ENCODE data around the gene ABHD8.
A peak's percentile ranks its signal among the peaks of the same experiment; 100 is the strongest.

DNA sequence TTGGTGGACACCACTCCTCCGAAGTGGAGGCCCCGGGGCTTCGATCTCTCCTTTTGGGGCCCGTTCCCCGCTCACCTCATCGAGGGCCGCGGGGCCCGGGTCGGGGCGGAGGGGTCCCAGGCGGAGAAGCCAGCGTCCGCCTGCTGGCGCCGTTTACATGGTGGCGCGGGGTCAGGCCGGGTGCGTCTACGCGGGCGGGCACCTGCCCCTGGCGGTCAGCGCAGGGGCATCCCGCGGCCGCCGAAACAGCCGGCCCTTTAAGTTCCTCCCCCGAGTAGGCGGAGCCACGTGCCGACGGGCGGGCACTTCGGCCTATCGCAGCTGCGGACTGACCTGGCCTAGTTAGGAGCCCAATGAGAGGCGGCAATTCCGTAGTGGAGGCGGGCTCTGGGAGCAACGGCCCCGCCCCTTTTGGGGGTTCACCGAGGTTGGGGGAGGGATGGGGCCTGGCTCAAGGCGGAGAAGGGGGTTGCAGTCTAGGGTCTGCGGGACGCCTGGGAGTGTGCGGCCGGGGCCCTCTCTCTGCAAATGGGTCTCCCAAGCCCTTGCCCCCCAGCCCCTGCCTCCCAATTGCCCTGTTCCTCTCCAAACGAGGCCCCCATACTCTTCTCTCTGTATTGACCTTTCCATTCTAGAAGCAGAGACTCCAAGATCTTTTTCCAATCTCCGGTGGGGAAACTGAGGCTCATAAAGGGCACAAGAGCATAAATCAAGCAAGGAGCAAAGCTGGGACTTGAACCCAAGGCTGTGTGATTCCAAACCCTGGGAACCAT lies at the start of gene ABHD8:
- no peak for TF ChIP-seq EZH2 (IDR thresholded peaks at IDR 0.05; ENCODE audit: low read depth, unreplicated experiment)
- TF ChIP-seq, protein P1, sequence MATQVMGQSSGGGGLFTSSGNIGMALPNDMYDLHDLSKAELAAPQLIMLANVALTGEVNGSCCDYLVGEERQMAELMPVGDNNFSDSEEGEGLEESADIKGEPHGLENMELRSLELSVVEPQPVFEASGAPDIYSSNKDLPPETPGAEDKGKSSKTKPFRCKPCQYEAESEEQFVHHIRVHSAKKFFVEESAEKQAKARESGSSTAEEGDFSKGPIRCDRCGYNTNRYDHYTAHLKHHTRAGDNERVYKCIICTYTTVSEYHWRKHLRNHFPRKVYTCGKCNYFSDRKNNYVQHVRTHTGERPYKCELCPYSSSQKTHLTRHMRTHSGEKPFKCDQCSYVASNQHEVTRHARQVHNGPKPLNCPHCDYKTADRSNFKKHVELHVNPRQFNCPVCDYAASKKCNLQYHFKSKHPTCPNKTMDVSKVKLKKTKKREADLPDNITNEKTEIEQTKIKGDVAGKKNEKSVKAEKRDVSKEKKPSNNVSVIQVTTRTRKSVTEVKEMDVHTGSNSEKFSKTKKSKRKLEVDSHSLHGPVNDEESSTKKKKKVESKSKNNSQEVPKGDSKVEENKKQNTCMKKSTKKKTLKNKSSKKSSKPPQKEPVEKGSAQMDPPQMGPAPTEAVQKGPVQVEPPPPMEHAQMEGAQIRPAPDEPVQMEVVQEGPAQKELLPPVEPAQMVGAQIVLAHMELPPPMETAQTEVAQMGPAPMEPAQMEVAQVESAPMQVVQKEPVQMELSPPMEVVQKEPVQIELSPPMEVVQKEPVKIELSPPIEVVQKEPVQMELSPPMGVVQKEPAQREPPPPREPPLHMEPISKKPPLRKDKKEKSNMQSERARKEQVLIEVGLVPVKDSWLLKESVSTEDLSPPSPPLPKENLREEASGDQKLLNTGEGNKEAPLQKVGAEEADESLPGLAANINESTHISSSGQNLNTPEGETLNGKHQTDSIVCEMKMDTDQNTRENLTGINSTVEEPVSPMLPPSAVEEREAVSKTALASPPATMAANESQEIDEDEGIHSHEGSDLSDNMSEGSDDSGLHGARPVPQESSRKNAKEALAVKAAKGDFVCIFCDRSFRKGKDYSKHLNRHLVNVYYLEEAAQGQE (IDR thresholded peaks at IDR 0.05; ENCODE audit: unreplicated experiment): no peak
- TF ChIP-seq, protein P2, sequence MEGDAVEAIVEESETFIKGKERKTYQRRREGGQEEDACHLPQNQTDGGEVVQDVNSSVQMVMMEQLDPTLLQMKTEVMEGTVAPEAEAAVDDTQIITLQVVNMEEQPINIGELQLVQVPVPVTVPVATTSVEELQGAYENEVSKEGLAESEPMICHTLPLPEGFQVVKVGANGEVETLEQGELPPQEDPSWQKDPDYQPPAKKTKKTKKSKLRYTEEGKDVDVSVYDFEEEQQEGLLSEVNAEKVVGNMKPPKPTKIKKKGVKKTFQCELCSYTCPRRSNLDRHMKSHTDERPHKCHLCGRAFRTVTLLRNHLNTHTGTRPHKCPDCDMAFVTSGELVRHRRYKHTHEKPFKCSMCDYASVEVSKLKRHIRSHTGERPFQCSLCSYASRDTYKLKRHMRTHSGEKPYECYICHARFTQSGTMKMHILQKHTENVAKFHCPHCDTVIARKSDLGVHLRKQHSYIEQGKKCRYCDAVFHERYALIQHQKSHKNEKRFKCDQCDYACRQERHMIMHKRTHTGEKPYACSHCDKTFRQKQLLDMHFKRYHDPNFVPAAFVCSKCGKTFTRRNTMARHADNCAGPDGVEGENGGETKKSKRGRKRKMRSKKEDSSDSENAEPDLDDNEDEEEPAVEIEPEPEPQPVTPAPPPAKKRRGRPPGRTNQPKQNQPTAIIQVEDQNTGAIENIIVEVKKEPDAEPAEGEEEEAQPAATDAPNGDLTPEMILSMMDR (conservative IDR thresholded peaks at IDR 0.05; ENCODE audit: low read depth in 2 of 2): peak; percentile 34 to 40
- peak; percentile 79 for TF ChIP-seq POLR2AphosphoS5 (IDR thresholded peaks at IDR 0.05; ENCODE audit: low read depth)
- no peak for TF ChIP-seq EZH2phosphoT487 (IDR thresholded peaks at IDR 0.05; ENCODE audit: unreplicated experiment)
- no peak for TF ChIP-seq JUNB (IDR thresholded peaks at IDR 0.05; ENCODE audit: unreplicated experiment)
- TF ChIP-seq, protein P3, sequence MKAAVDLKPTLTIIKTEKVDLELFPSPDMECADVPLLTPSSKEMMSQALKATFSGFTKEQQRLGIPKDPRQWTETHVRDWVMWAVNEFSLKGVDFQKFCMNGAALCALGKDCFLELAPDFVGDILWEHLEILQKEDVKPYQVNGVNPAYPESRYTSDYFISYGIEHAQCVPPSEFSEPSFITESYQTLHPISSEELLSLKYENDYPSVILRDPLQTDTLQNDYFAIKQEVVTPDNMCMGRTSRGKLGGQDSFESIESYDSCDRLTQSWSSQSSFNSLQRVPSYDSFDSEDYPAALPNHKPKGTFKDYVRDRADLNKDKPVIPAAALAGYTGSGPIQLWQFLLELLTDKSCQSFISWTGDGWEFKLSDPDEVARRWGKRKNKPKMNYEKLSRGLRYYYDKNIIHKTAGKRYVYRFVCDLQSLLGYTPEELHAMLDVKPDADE (IDR thresholded peaks at IDR 0.05): no peak
- TF ChIP-seq CREB1 (CRISPR knock-in tag; IDR thresholded peaks at IDR 0.05; ENCODE audit: low read depth): peak; percentile 75
- no peak for TF ChIP-seq NANOG (IDR thresholded peaks at IDR 0.05; ENCODE audit: borderline replicate concordance)
- TF ChIP-seq ZNF331 (CRISPR knock-in tag; IDR thresholded peaks at IDR 0.05; ENCODE audit: low read depth): no peak
